ENCODE results near the gene PNLIPRP2.

The PNLIPRP2 gene

GRCh38 chr10:116632596-116633215 is 12.0 kb downstream of the PNLIPRP2 start:
- no peaks in the 10 kb centered on the region for H3K36me3 ChIP-seq (ENCODE audit: insufficient read depth, low read length)
- no peak overlapping the region for H3K27ac ChIP-seq
- no peak overlapping the region for H3K4me3 ChIP-seq
- no peaks in the 10 kb centered on the region for H3K9me3 ChIP-seq (ENCODE audit: low read depth, low read length)
- no peak for TF ChIP-seq EZH2 (IDR thresholded peaks at IDR 0.05)
- H3K9ac ChIP-seq (ENCODE audit: insufficient read length): no peak overlapping the region
- DNase-seq (ENCODE audit: low read depth, low spot score): no peak

- no peak for DNase-seq (ENCODE audit: low read depth, low spot score)
- no peak overlapping the region for H3K4me3 ChIP-seq
- TF ChIP-seq EZH2 (IDR thresholded peaks at IDR 0.05): no peak
- TF ChIP-seq FOXP2 (optimal IDR thresholded peaks at IDR 0.05; ENCODE audit: control extremely low read depth, extremely low read length, insufficient read depth): no peak
- TF ChIP-seq POLR2AphosphoS5 (IDR thresholded peaks at IDR 0.05; ENCODE audit: borderline replicate concordance, low read depth, low read length): no peak
These were observed 12.5 kb downstream of the PNLIPRP2 start for GRCh38 chr10:116633216-116633600.

GRCh38 chr10:116634126-116634975 is 13.6 kb downstream of the PNLIPRP2 start:
- Histone ChIP-seq H3K9ac (ENCODE audit: insufficient read length) (no peak overlapping the region), H3K27ac (no peak overlapping the region), H3K9me3 (ENCODE audit: low read depth, low read length) (no peaks in the 10 kb centered on the region), H3K4me3 (no peak overlapping the region), H3K36me3 (ENCODE audit: insufficient read depth, low read length) (no peaks in the 10 kb centered on the region)
- TF ChIP-seq POLR2AphosphoS5 (IDR thresholded peaks at IDR 0.05; ENCODE audit: borderline replicate concordance, low read depth, low read length): no peak
- TF ChIP-seq EZH2 (IDR thresholded peaks at IDR 0.05): no peak
- no peak for TF ChIP-seq FOXP2 (optimal IDR thresholded peaks at IDR 0.05; ENCODE audit: control extremely low read depth, extremely low read length, insufficient read depth)
- DNase-seq (ENCODE audit: low read depth, low spot score): no peak

More at GRCh38 chr10:116633216-116633600, 12.5 kb downstream of the PNLIPRP2 start:
- Histone ChIP-seq H3K36me3 (ENCODE audit: insufficient read depth, low read length) (no peaks in the 10 kb centered on the region), H3K9me3 (ENCODE audit: low read depth, low read length) (no peaks in the 10 kb centered on the region), H3K27ac (no peak overlapping the region), H3K9ac (ENCODE audit: insufficient read length) (no peak overlapping the region)

DNA sequence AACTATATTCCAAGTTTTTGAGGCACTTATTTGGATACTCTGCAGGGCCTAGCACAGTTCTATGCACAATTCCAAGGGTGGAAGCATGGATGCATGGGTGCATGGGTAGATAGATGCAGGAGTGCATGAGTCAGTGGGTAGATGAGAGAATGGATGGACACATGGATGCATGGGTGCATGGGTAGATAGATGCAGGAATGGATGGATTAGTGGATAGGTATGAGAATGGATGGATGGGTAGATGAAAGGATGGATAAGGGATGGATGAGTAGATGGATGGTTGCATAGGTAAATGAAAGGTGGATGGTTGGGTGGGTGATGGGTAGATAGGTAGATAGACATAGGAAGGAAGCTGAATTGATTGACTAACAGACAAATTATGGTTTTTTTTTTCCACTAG is 15.6 kb downstream of the PNLIPRP2 start:
- TF ChIP-seq POLR2AphosphoS5 (IDR thresholded peaks at IDR 0.05; ENCODE audit: borderline replicate concordance, low read depth, low read length) (no peak), EZH2 (IDR thresholded peaks at IDR 0.05) (no peak), FOXP2 (optimal IDR thresholded peaks at IDR 0.05; ENCODE audit: control extremely low read depth, extremely low read length, insufficient read depth) (no peak)
- Histone ChIP-seq H3K4me3 (no peak overlapping the region), H3K27ac (no peak overlapping the region), H3K9me3 (ENCODE audit: low read depth, low read length) (no peaks in the 10 kb centered on the region), H3K9ac (ENCODE audit: insufficient read length) (no peak overlapping the region), H3K36me3 (ENCODE audit: insufficient read depth, low read length) (no peaks in the 10 kb centered on the region)
- no peak for DNase-seq (ENCODE audit: low read depth, low spot score)

DNA sequence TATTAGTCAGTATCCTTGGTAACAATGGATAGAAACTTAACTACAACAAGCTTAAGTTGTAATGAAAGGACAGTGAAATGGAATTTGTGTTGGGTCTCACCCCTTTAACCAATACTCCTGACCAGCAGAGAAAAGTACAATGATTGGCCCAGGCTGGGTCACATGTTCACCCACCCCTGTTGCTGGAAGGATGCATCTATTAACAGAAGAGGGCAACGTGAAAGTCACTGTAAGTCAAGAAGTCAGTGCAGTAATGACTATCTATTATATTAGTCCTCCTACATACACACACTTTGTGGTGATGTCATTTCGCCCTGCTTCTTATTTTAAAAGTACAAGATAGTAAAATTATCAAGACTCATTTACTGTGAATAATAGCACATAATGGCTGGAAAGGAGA is 16.2 kb downstream of the PNLIPRP2 start:
- no peak for TF ChIP-seq FOXP2 (optimal IDR thresholded peaks at IDR 0.05; ENCODE audit: control extremely low read depth, extremely low read length, insufficient read depth)
- Histone ChIP-seq H3K9me3 (ENCODE audit: low read depth, low read length) (no peaks in the 10 kb centered on the region), H3K4me3 (no peak overlapping the region), H3K9ac (ENCODE audit: insufficient read length) (no peak overlapping the region), H3K36me3 (ENCODE audit: insufficient read depth, low read length) (no peaks in the 10 kb centered on the region), H3K27ac (no peak overlapping the region)
- DNase-seq (ENCODE audit: low read depth, low spot score): no peak

GRCh38 chr10:116637830-116638229 is 17.1 kb downstream of the PNLIPRP2 start:
- Histone ChIP-seq H3K36me3 (ENCODE audit: insufficient read depth, low read length) (no peaks in the 10 kb centered on the region), H3K27ac (no peak overlapping the region), H3K4me3 (no peak overlapping the region), H3K9me3 (ENCODE audit: low read depth, low read length) (no peaks in the 10 kb centered on the region), H3K9ac (ENCODE audit: insufficient read length) (no peak overlapping the region)
- DNase-seq (ENCODE audit: low read depth, low spot score): no peak
- TF ChIP-seq FOXP2 (optimal IDR thresholded peaks at IDR 0.05; ENCODE audit: control extremely low read depth, extremely low read length, insufficient read depth) (no peak), POLR2AphosphoS5 (IDR thresholded peaks at IDR 0.05; ENCODE audit: borderline replicate concordance, low read depth, low read length) (no peak), EZH2 (IDR thresholded peaks at IDR 0.05) (no peak)

DNA sequence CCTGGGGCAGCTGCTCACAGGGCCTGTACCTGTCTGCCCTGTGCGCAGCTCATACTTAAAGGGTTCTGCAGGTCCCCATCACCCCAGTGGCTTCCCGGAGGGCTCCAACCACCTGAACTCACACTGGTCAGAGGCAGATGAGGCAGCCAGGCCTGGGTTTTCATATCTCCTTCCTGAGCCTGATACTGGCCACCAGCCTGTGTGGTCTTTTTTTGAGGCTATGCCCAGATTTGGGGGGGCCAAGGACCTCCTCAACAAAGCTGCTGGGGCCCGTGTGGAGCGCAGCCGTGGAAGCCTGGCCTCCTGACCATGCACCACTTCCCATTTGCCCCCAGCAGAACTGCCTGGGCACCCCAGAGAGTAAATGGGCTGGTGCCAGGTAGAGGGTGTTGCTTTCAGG is 25.7 kb downstream of the PNLIPRP2 start:
- no peak overlapping the region for H3K27ac ChIP-seq
- DNase-seq (ENCODE audit: low read depth, low spot score): no peak
- TF ChIP-seq FOXP2 (optimal IDR thresholded peaks at IDR 0.05; ENCODE audit: control extremely low read depth, extremely low read length, insufficient read depth) (no peak), POLR2AphosphoS5 (IDR thresholded peaks at IDR 0.05; ENCODE audit: borderline replicate concordance, low read depth, low read length) (no peak), EZH2 (IDR thresholded peaks at IDR 0.05) (no peak)
- no peak overlapping the region for H3K4me3 ChIP-seq
- no peak overlapping the region for H3K9ac ChIP-seq (ENCODE audit: insufficient read length)
- no peaks in the 10 kb centered on the region for H3K36me3 ChIP-seq (ENCODE audit: insufficient read depth, low read length)
- no peaks in the 10 kb centered on the region for H3K9me3 ChIP-seq (ENCODE audit: low read depth, low read length)

- TF ChIP-seq EZH2 (IDR thresholded peaks at IDR 0.05): no peak
- TF ChIP-seq FOXP2 (optimal IDR thresholded peaks at IDR 0.05; ENCODE audit: control extremely low read depth, extremely low read length, insufficient read depth): no peak
- no peak for TF ChIP-seq POLR2AphosphoS5 (IDR thresholded peaks at IDR 0.05; ENCODE audit: borderline replicate concordance, low read depth, low read length)
- Histone ChIP-seq H3K36me3 (ENCODE audit: insufficient read depth, low read length) (no peaks in the 10 kb centered on the region), H3K9me3 (ENCODE audit: low read depth, low read length) (no peaks in the 10 kb centered on the region), H3K9ac (ENCODE audit: insufficient read length) (no peak overlapping the region), H3K4me3 (no peak overlapping the region), H3K27ac (no peak overlapping the region)
- DNase-seq (ENCODE audit: low read depth, low spot score): no peak
These were observed 28.1 kb downstream of the PNLIPRP2 start for GRCh38 chr10:116648903-116649302.

Data from SK-N-MC (cell line).